GM12875 (cell line): ENCODE measurements around the gene TRAF3.
"Not testable (repeated sequence)": the region's sequence is repeated elsewhere in the genome, so short reads cannot be mapped to it uniquely, and the experiment has no call there.

Source experiments
- H3K4me3 ChIP-seq: one replicate; pipeline ENCODE4 v1.5.1; 2011; ENCODE audit warnings: low read depth, low read length, control low read depth
- CTCF ChIP-seq: IDR thresholded peaks from 2 replicates; pipeline ENCODE4 v1.5.1; 2011; ENCODE audit warnings: low read depth, mild to moderate bottlenecking, control low read depth, inconsistent platforms, low read length, moderate library complexity, borderline replicate concordance; ENCODE audit not compliant: insufficient read depth

The TRAF3 gene

DNA sequence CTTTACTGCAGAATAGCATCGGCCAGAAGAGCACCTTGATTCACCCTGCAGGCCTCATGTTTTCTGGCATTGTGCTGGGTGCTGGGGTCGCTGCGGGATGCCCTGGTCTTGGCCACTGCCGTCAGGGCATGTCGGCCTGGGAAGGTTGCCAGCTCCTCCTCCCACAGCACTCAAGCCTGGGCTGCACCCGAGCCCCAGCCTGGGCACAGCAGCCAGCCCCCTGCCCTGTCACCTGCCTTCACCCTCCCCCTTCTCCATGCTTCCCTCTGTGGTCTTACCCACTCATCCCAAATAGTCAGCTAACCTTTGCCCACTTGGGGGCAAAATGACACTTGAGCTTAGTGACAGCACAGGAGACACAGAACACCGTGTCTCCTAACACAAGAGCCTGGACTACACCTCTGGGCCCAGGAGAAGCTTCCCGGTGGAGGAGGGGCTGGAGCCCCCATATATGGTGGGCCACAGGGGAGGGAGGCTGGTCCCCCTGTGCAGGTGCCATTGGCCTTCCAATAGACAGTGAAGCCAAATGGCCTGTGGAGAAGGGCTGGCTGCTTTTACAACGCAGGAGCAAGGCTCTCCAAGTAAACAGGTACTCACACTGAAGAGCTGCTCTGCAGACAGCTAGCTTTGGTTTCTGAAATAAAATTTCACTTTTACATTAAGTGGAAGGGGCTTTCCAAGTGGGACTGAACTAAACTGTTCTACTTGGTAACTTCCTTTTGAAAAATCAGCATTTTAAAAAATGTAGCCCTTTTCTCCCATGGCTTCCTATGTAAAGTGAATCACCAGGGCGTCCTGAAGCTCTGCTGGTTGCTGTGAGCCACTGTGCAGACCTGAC is 94.0 kb downstream of the TRAF3 start:
- H3K4me3 ChIP-seq = no peak overlapping the region
- TF ChIP-seq CTCF = no peak

DNA sequence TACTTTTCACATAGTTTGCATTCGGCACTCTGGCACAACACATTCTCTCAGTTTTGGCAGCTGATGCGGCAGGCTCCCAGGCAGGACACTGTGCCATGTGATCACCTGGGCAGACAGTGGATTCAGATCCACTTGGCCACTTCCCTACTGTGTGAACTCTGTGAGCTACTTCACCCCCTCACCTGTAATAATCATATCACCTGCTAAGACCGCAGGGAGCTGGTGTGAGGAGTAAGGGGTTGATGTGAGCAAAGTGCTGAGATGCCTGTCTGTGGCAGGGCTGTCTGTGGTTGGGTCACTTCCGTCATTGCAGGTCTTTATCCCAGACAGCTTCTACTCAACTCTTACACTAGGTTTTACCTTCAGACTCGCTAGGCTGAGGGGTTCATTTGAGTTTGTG is 94.8 kb downstream of the TRAF3 start:
- no peak for TF ChIP-seq CTCF
- no peak overlapping the region for H3K4me3 ChIP-seq

DNA sequence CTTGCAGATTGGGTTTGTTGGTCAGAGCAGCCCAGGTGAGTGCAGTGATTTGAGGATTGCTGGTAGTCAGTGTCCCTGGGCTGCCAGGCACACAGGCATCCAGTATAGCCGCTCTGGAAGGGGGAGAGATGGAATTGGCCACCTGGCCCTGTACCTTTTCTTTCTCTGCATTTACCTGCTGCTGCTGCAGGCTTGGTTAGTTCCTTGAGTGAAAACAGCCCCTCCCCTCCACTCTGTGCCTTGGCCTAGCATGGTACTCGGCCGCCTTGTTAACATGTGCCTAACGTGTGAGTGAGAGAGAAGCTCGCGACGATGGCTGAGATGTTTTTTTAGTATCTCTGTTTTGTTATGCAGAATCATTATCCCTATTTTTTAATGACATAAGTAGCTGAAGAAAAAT is 95.9 kb downstream of the TRAF3 start:
- no peak for TF ChIP-seq CTCF
- no peak overlapping the region for H3K4me3 ChIP-seq

DNA sequence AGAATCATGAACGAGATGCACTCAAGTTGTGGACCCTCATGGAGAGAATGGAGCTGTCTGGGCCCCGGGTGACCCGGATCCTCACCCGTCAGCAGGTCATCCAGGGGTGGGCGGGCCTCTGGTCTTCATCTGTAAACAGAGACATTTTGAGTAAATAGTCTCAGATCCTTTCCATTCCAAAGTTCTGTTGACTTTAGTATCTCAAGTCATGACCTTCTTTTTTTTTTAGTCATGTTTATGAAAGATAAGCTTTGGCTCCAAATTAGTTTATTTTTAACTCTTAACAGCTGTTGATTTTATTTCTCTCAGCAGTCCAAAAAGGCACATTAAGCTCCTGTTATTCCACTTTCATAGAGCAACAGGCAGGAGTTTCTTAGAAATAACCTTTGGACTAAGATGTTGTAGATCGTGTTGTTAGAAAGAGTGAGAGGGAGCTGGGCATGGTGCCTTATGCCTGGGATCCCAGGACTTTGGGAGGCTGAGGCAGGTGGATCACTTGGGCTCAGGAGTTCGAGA is 96.4 kb downstream of the TRAF3 start:
- H3K4me3 ChIP-seq = no peak overlapping the region
- no peak for TF ChIP-seq CTCF

DNA sequence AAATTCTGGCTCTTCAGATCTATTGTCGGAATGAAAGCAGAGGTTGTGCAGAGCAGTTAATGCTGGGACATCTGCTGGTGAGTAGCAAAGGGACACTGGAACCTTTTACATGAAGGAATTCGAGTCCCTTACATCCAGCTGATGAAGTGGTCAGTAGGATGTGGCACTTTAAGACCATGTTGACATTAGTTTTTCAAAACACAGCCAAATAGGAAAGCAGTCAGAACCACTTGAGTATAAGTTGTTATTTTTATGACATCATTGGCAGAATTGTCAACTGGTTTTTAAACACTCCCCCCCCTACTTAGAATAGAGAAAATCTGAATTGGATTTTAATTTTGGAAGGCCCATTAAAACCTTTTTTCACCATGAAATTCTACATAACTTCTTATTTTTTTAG is 98.4 kb downstream of the TRAF3 start:
- H3K4me3 ChIP-seq = no peak overlapping the region
- TF ChIP-seq CTCF = no peak

- not testable (repeated sequence) for H3K4me3 ChIP-seq
Measured at GRCh38 chr14:102877511-102877910, 100.3 kb downstream of the TRAF3 start.

DNA sequence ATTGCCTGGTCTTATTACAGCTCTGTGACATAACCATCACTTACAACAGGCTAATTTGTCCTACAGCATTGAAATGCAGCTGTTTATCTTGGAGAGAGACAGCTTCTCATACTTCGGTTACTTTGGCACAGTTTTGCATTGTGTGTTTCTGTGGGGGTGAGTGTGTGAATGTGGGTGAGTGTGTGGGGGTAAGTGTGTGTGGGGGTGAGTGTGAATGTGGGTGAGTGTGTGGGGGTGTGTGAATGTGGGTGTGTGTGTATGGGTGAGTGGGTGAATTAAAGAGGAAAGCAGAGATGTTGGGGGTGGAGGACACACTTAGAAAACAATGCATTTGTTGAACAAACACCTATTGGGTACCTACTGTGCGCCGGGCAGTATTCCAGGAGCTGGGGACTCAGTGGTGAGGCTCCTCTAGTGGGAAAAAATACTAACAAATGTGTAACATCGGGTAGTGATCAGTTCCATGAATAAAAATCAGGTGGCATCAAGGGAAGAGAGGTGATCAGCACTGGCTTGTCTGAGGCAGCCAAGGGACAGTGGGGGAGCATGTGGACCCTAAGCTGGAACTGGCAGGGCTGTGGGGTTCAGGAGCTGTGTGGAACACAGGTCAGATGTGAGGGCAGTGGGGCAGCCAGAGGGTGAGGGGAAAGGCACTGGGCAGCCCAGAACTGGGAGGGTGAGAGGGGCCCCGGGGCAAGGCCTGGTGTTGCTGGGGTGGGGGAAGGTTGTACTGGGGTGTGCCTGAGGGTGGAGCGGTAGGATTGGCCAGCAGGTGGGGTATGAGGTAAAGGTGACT is 101.1 kb downstream of the TRAF3 start:
- no peak overlapping the region for H3K4me3 ChIP-seq
- TF ChIP-seq CTCF = 0 out of 2 replicates have a peak, but pooled peaks have one; percentile 19
